H9 (cell line): ENCODE results near the gene MASP2. TPM values are rescaled to one million over a fixed set of nuclear protein-coding genes. Genes with fewer than 3 reads are reported as not detected.
A peak's percentile ranks its signal among the peaks of the same experiment; 100 is the strongest.

ENCODE experiments used
- DNase-seq: peaks from one replicate; pipeline ENCODE4 v3.0.0-alpha.2; 2017
- H2AFZ ChIP-seq: one replicate; pipeline ENCODE4 v1.6.1; 2013; ENCODE audit warnings: mild to moderate bottlenecking, low read length, control low read depth, moderate library complexity
- H2AK5ac ChIP-seq: 2 replicates; pipeline ENCODE4 v1.6.1; 2013; ENCODE audit warnings: low read length, control low read depth, mixed read lengths; ENCODE audit not compliant: insufficient read length
- H2BK120ac ChIP-seq: one replicate; pipeline ENCODE4 v1.6.1; 2013; ENCODE audit warnings: low read depth, mild to moderate bottlenecking, low read length, control low read depth, inconsistent platforms; ENCODE audit not compliant: poor library complexity, severe bottlenecking
- H2BK12ac ChIP-seq: 2 replicates; pipeline ENCODE4 v1.6.1; 2013; ENCODE audit warnings: low read length, control low read depth, mixed read lengths, low read depth; ENCODE audit not compliant: insufficient read length
- H2BK15ac ChIP-seq: 2 replicates; pipeline ENCODE4 v1.6.1; 2013; ENCODE audit warnings: low read depth, low read length, control low read depth
- H2BK20ac ChIP-seq: one replicate; pipeline ENCODE4 v1.6.1; 2013; ENCODE audit warnings: low read depth, mild to moderate bottlenecking, low read length, control low read depth, inconsistent platforms; ENCODE audit not compliant: poor library complexity, severe bottlenecking
- H2BK5ac ChIP-seq: 2 replicates; pipeline ENCODE4 v1.6.1; 2013; ENCODE audit warnings: low read length, control low read depth, mixed read lengths; ENCODE audit not compliant: insufficient read length
- H3K14ac ChIP-seq: 2 replicates; pipeline ENCODE4 v1.6.1; 2013; ENCODE audit warnings: low read length, control low read depth; ENCODE audit not compliant: insufficient read depth
- H3K18ac ChIP-seq: 2 replicates; pipeline ENCODE4 v1.6.1; 2013; ENCODE audit warnings: low read depth, mild to moderate bottlenecking, mixed read lengths, low read length, control low read depth; ENCODE audit not compliant: insufficient read length
- H3K23ac ChIP-seq: 2 replicates; pipeline ENCODE4 v1.6.1; 2013; ENCODE audit warnings: low read length, control low read depth, mixed read lengths, low read depth; ENCODE audit not compliant: insufficient read length
- H3K23me2 ChIP-seq: 2 replicates; pipeline ENCODE4 v1.6.1; 2013; ENCODE audit warnings: low read depth, mild to moderate bottlenecking, mixed read lengths, low read length, control low read depth; ENCODE audit not compliant: insufficient read length, poor library complexity, severe bottlenecking
- H3K27ac ChIP-seq: 2 replicates; pipeline ENCODE4 v1.5.1; 2013; ENCODE audit warnings: low read length, control low read depth, mixed read lengths, low read depth; ENCODE audit not compliant: insufficient read length
- H3K27me3 ChIP-seq: 2 replicates; pipeline ENCODE4 v1.6.1; 2013; ENCODE audit warnings: low read length, control low read depth, inconsistent platforms; ENCODE audit not compliant: insufficient read depth
- H3K4ac ChIP-seq: 2 replicates; pipeline ENCODE4 v1.6.1; 2013; ENCODE audit warnings: low read depth, mild to moderate bottlenecking, control low read depth, inconsistent platforms, low read length, moderate library complexity
- H3K4me1 ChIP-seq: 2 replicates; pipeline ENCODE4 v1.6.1; 2013; ENCODE audit warnings: low read length, control low read depth, inconsistent platforms; ENCODE audit not compliant: insufficient read depth
- H3K4me2 ChIP-seq: 2 replicates; pipeline ENCODE4 v1.6.1; 2013; ENCODE audit warnings: low read length, control low read depth, mixed read lengths; ENCODE audit not compliant: insufficient read length, insufficient read depth
- H3K56ac ChIP-seq: 2 replicates; pipeline ENCODE4 v1.6.1; 2013; ENCODE audit warnings: low read depth, mild to moderate bottlenecking, mixed read lengths, low read length, control low read depth; ENCODE audit not compliant: insufficient read length
- H3K79me1 ChIP-seq: 2 replicates; pipeline ENCODE4 v1.6.1; 2013; ENCODE audit warnings: low read depth, mild to moderate bottlenecking, moderate library complexity, low read length, control low read depth, inconsistent platforms; ENCODE audit not compliant: insufficient read depth, poor library complexity, severe bottlenecking
- H3K79me2 ChIP-seq: 2 replicates; pipeline ENCODE4 v1.6.1; 2013; ENCODE audit warnings: low read length, control low read depth, inconsistent platforms; ENCODE audit not compliant: insufficient read depth
- H3K9ac ChIP-seq: 2 replicates; pipeline ENCODE4 v1.6.1; 2013; ENCODE audit warnings: low read length, control low read depth, mixed read lengths; ENCODE audit not compliant: insufficient read length; ENCODE audit errors: extremely low read depth
- H3K9me3 ChIP-seq: one replicate; pipeline ENCODE4 v1.6.1; 2013; ENCODE audit warnings: low read depth, low read length, inconsistent platforms; ENCODE audit not compliant: control insufficient read depth
- H3T11ph ChIP-seq: one replicate; pipeline ENCODE4 v1.6.1; 2013; ENCODE audit warnings: mild to moderate bottlenecking, low read length, control low read depth, inconsistent platforms
- H4K20me1 ChIP-seq: one replicate; pipeline ENCODE4 v1.6.1; 2013; ENCODE audit not compliant: control insufficient read depth, insufficient read length, insufficient read depth
- H4K5ac ChIP-seq: 2 replicates; pipeline ENCODE4 v1.6.1; 2013; ENCODE audit warnings: low read depth, mild to moderate bottlenecking, mixed read lengths, low read length, control low read depth; ENCODE audit not compliant: insufficient read length
- H4K8ac ChIP-seq: replicated peaks from 2 replicates; pipeline ENCODE4 v1.6.1; 2013; ENCODE audit warnings: low read length, control low read depth, mixed read lengths, low read depth; ENCODE audit not compliant: insufficient read length
- H4K91ac ChIP-seq: 2 replicates; pipeline ENCODE4 v1.6.1; 2013; ENCODE audit warnings: low read depth, mild to moderate bottlenecking, moderate library complexity, mixed read lengths, low read length, control low read depth; ENCODE audit not compliant: insufficient read length
- H3K27ac Mint-ChIP-seq, 3 experiments: 2 replicates in 2 of 3; 3 replicates in 1 of 3; pipeline ENCODE4 v1.8.0; 2020 to 2021; ENCODE audit warnings: mixed read lengths in 3 of 3, mild to moderate bottlenecking in 1 of 3, moderate library complexity in 1 of 3
- H3K27me3 Mint-ChIP-seq: 2 replicates; pipeline ENCODE4 v1.8.0; 2021; ENCODE audit warnings: low read depth, mild to moderate bottlenecking, moderate library complexity, mixed read lengths
- H3K36me3 Mint-ChIP-seq, 3 experiments: 2 replicates in 2 of 3; 3 replicates in 1 of 3; pipeline ENCODE4 v1.8.0; 2020 to 2021; ENCODE audit warnings: low read depth in 3 of 3, mixed read lengths in 3 of 3; ENCODE audit not compliant: insufficient read depth in 1 of 3
- H3K4me1 Mint-ChIP-seq, 2 experiments: 2 replicates each; pipeline ENCODE4 v1.8.0; 2020; ENCODE audit warnings: mixed read lengths in 2 of 2
- H3K4me3 Mint-ChIP-seq, 2 experiments: 2 replicates in 1 of 2; 3 replicates in 1 of 2; pipeline ENCODE4 v1.8.0; 2020 to 2021; ENCODE audit warnings: mild to moderate bottlenecking in 2 of 2, mixed read lengths in 2 of 2, moderate library complexity in 1 of 2
- H3K9me3 Mint-ChIP-seq, 2 experiments: 2 replicates in 1 of 2; 3 replicates in 1 of 2; pipeline ENCODE4 v1.8.0; 2020; ENCODE audit warnings: mild to moderate bottlenecking in 2 of 2, mixed read lengths in 2 of 2, moderate library complexity in 1 of 2
- CTCF ChIP-seq: fragments of 200-600 bp; sonication (generic); conservative IDR thresholded peaks from 3 replicates; pipeline ENCODE4 v1.8.0; 2021; ENCODE audit warnings: antibody characterized with exemption, mild to moderate bottlenecking
- WGBS: extraction: QIAGEN DNeasy Blood & Tissue Kit; methylation state at CpG from one replicate; pipeline ENCODE4 v1.1.7; 2013; ENCODE audit warnings: missing lambda C conversion rate, low lambda C conversion rate, mixed read lengths; ENCODE audit not compliant: insufficient read length; ENCODE audit errors: extremely low coverage; 5-methylcytosine and 5-hydroxymethylcytosine counted together
- total RNA-seq: library from RNA; stranded (reverse); gene quantifications from 2 replicates; pipeline ENCODE4 v1.2.1, GENCODE V29; 2021

The MASP2 gene
- total RNA-seq, 1 experiment from 2014 or later = 0.46 TPM

DNA sequence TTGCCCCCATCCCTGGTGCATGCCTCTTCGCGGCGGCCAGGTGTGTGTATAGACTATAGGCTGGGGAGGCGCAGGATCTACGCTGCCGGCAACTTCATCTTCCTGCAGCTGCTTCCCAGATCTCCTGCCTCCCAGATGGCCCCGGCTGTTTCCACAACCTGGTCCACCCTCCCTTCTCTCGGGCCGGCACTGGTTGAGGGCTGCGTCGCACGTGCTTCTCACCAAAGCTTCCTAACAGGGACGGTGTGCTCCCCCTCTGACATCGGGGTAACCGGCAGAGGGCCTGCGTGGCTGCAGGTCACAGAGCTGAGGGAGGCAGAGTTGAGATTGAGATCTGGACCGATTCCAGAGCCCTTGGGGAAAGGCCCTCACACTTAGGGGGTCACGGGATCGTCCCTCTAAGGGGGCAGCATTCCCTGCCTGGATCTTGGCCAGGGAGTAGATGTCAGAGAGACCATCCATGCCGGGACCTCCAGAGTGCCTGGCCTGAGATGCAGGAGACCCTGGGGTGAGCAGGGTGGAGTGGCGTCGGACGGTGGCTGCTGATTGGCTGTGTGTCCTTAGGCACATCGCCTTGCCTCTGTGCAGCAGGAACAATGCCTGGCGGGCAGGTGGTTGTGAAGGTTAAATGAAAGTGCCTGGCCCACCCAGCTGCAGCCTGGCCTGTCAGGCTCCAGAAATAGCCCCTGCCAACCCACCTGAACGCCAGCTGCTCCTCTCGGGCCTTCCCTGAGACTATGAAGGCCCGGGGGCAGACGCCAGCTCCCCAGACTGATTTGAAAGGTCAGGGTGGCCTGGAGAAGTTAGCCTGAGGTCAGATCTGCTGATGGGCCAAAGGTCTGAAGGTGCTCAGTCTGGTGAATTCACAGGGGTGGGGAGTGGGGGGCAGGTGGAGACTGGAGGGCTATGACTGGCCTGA is 6.1 kb upstream of the MASP2 start:
- Histone ChIP-seq H2BK12ac (no peak overlapping the region), H3K79me1 (no peaks in the 10 kb centered on the region), H3K9me3 (no peaks in the 10 kb centered on the region), H3K4ac (no peak overlapping the region), H4K5ac (no peak overlapping the region), H3K23me2 (no peaks in the 10 kb centered on the region), H2AFZ (no peak overlapping the region), H2BK120ac (no peak overlapping the region), H2BK5ac (no peak overlapping the region), H2BK20ac (no peak overlapping the region), H4K20me1 (no peaks in the 10 kb centered on the region), H3K23ac (no peak overlapping the region), H4K91ac (no peak overlapping the region), H3K14ac (no peak overlapping the region), H3K79me2 (no peaks in the 10 kb centered on the region), H3K9ac (no peak overlapping the region), H3K27ac (no peak overlapping the region), H2AK5ac (no peak overlapping the region), H4K8ac (no peak overlapping the region), H3K4me2 (no peak overlapping the region), H3K18ac (no peak overlapping the region), H3K4me1 (no peaks in the 10 kb centered on the region), H3K56ac (no peak overlapping the region), H2BK15ac (no peak overlapping the region), H3K27me3 (no peaks in the 10 kb centered on the region; the same call in 1 of the 2 replicates), H3T11ph (no peak overlapping the region)
- no CpG with 5 or more reads among the region's 29 CpGs for WGBS
- no peak for TF ChIP-seq CTCF
- Mint-ChIP-seq H3K4me1 (peaks cover 13 to 17% of the 10 kb centered on the region in 2 experiments), H3K36me3 (peaks cover 17 to 37% (median 29%) of the 10 kb centered on the region in 3 experiments; a peak in 6 of 7 replicates), H3K27me3 (no peaks in the 10 kb centered on the region), H3K4me3 (no peak overlapping the region; a peak in 1 of 5 replicates), H3K27ac (peak overlapping the region in 2 of 3 experiments; percentile 12 to 44; a peak in 1 of 7 replicates), H3K9me3 (no peaks in the 10 kb centered on the region)
- no peak for DNase-seq
